HepG2 (cell line): ENCODE data around the gene DDRGK1. TPM values are rescaled to one million over a fixed set of nuclear protein-coding genes. Genes with fewer than 3 reads are reported as not detected.

ENCODE experiments used
- ESRRA ChIP-seq: sonication (generic); formaldehyde crosslinking; IDR thresholded peaks from 2 replicates; pipeline ENCODE4 v1.5.1; 2020; ENCODE audit warnings: mild to moderate bottlenecking, low read depth, missing genetic modification reagents
- GABPB1 ChIP-seq: IDR thresholded peaks from 2 replicates; pipeline ENCODE4 v1.6.1; 2016; ENCODE audit warnings: mild to moderate bottlenecking, missing genetic modification reagents, moderate library complexity, missing compliant biosample characterization
- KDM4B ChIP-seq: sonication (generic); formaldehyde crosslinking; IDR thresholded peaks from 2 replicates; pipeline ENCODE4 v1.4.0; 2020; ENCODE audit warnings: missing genetic modification reagents
- LCORL ChIP-seq, 2 experiments: fragments of 450-650 bp in 1 of 2; sonication (generic) in 1 of 2; formaldehyde crosslinking in 1 of 2; IDR thresholded peaks; 2 replicates each; pipeline versions ENCODE4 v1.5.0 to v1.6.1; 2017 to 2020; ENCODE audit warnings: antibody characterized with exemption in 1 of 2, missing genetic modification reagents in 1 of 2
- LRRFIP1 ChIP-seq: sonication (generic); formaldehyde crosslinking; conservative IDR thresholded peaks from 2 replicates; pipeline ENCODE4 v1.4.0; 2020; ENCODE audit warnings: missing genetic modification reagents
- MYPOP ChIP-seq: sonication (generic); formaldehyde crosslinking; IDR thresholded peaks from 2 replicates; pipeline ENCODE4 v1.8.1; 2023; ENCODE audit warnings: mild to moderate bottlenecking, moderate library complexity, missing genetic modification reagents
- SRY ChIP-seq: sonication (generic); formaldehyde crosslinking; IDR thresholded peaks from 2 replicates; pipeline ENCODE4 v1.8.0; 2022; ENCODE audit warnings: mild to moderate bottlenecking, missing genetic modification reagents
- ZBTB21 ChIP-seq: sonication (generic); formaldehyde crosslinking; IDR thresholded peaks from 2 replicates; pipeline ENCODE4 v1.4.0; 2020; ENCODE audit warnings: missing genetic modification reagents
- ZBTB7B ChIP-seq: sonication (generic); formaldehyde crosslinking; IDR thresholded peaks from 2 replicates; pipeline ENCODE4 v1.4.0; 2020; ENCODE audit warnings: missing genetic modification reagents
- ZNF337 ChIP-seq: sonication (generic); formaldehyde crosslinking; IDR thresholded peaks from 2 replicates; pipeline ENCODE4 v1.5.1; 2020; ENCODE audit warnings: missing genetic modification reagents, low read depth, mild to moderate bottlenecking, borderline replicate concordance
- ZNF407 ChIP-seq: sonication (generic); formaldehyde crosslinking; IDR thresholded peaks from one replicate; pipeline ENCODE4 v1.5.1; 2020; ENCODE audit warnings: mild to moderate bottlenecking, missing genetic modification reagents; ENCODE audit errors: not compliant biosample characterization
- ZNF589 ChIP-seq: sonication (generic); formaldehyde crosslinking; conservative IDR thresholded peaks from 2 replicates; pipeline ENCODE4 v1.8.0; 2022; ENCODE audit warnings: mild to moderate bottlenecking, moderate library complexity, missing genetic modification reagents
- ZNF746 ChIP-seq: sonication (generic); formaldehyde crosslinking; IDR thresholded peaks from 2 replicates; pipeline ENCODE4 v1.8.0; 2022; ENCODE audit warnings: mild to moderate bottlenecking, missing genetic modification reagents
- ZUFSP ChIP-seq: sonication (generic); formaldehyde crosslinking; IDR thresholded peaks from 2 replicates; pipeline ENCODE4 v1.9.0; 2021; ENCODE audit warnings: missing genetic modification reagents, mild to moderate bottlenecking, borderline replicate concordance
- polyA plus RNA-seq, 8 experiments: library from polyadenylated mRNA; depleted of rRNA in 3 of 8; stranded (reverse) in 7 of 8; unstranded in 1 of 8; fragments of >200 nt; fragmentation: Illumina TruSeq in 4 of 8; extraction: Trizol in 4 of 8; gene quantifications; 2 replicates each; pipeline versions ENCODE4 v1.2.1 to v1.2.3, GENCODE V29; 2011 to 2016; ENCODE audit warnings: low read depth in 4 of 8, missing spikeins in 1 of 8, mixed read lengths in 1 of 8; ENCODE audit not compliant: insufficient read depth in 1 of 8
- total RNA-seq, 5 experiments: library from RNA; depleted of rRNA; stranded (reverse); fragments of >200 nt; fragmentation: Illumina TruSeq; extraction: Trizol; gene quantifications; 2 replicates each; pipeline ENCODE4 v1.2.3, GENCODE V29; 2016; ENCODE audit warnings: low read depth in 1 of 5

Gene DDRGK1
- total and polyA plus RNA-seq, 2 of the 13 experiments (the other 11 are each of a cell fraction or from before 2014, with no cell fraction given): 96.7 to 149 TPM

GRCh38 chr20:3203315-3204123, 963 bp downstream of the DDRGK1 start (continued):
- peak; percentile 24; the same call in 1 of the 2 replicates for TF ChIP-seq ESRRA (CRISPR knock-in tag)
- TF ChIP-seq GABPB1 (CRISPR knock-in tag): peak; percentile 69
- TF ChIP-seq ZNF337 (CRISPR knock-in tag): no peak
- TF ChIP-seq ZBTB7B (CRISPR knock-in tag): peak; percentile 12; the same call in 1 of the 2 replicates
- TF ChIP-seq MYPOP: no peak; the same call in 1 of the 2 replicates
- peak; percentile 80; the same call in 1 of the 2 replicates for TF ChIP-seq KDM4B (CRISPR knock-in tag)
- TF ChIP-seq ZBTB21 (CRISPR knock-in tag): no peak
- TF ChIP-seq LRRFIP1: no peak
- no peak for TF ChIP-seq ZNF407 (CRISPR knock-in tag)
- TF ChIP-seq ZUFSP (CRISPR knock-in tag): no peak
- TF ChIP-seq ZNF589: peak; percentile 90
- TF ChIP-seq SRY (CRISPR knock-in tag): no peak
- TF ChIP-seq ZNF746 (CRISPR knock-in tag): peak; percentile 11; the same call in 1 of the 2 replicates
- no peak for TF ChIP-seq LCORL (IDR thresholded peaks at IDR 0.05)
- TF ChIP-seq LCORL (CRISPR knock-in tag; IDR thresholded peaks at IDR 0.05): no peak
